ENCODE results near the gene ATP10B.

ATP10B gene

GRCh38 chr5:160627921-160628618, 223.9 kb downstream of the ATP10B start:
- no peak for DNase-seq

GRCh38 chr5:160626322-160626721, 225.7 kb downstream of the ATP10B start:
- no peak for DNase-seq

- no peak for DNase-seq
Measured at GRCh38 chr5:160621526-160621925, 230.5 kb downstream of the ATP10B start.

- no peak for DNase-seq
Measured at GRCh38 chr5:160620401-160620800, 231.6 kb downstream of the ATP10B start.

- DNase-seq: no peak
Measured at GRCh38 chr5:160619381-160619780, 232.6 kb downstream of the ATP10B start.

GRCh38 chr5:160618286-160618685, 233.7 kb downstream of the ATP10B start:
- DNase-seq: no peak

GRCh38 chr5:160616712-160617497, 235.1 kb downstream of the ATP10B start:
- no peak for DNase-seq

- no peak for DNase-seq
Measured at GRCh38 chr5:160614136-160614535, 237.9 kb downstream of the ATP10B start.

GRCh38 chr5:160605266-160605665, 246.7 kb downstream of the ATP10B start:
- no peak for DNase-seq

GRCh38 chr5:160604484-160604883, 247.5 kb downstream of the ATP10B start:
- DNase-seq: no peak

GRCh38 chr5:160602744-160603143, 249.3 kb downstream of the ATP10B start:
- no peak for DNase-seq

- DNase-seq: no peak
Measured at GRCh38 chr5:160601046-160601445, 251.0 kb downstream of the ATP10B start.

GRCh38 chr5:160573318-160573717, 278.7 kb downstream of the ATP10B start:
- DNase-seq: no peak

GRCh38 chr5:160567031-160567705, 284.8 kb downstream of the ATP10B start:
- no peak for DNase-seq

GRCh38 chr5:160565376-160565775, 286.6 kb downstream of the ATP10B start:
- DNase-seq: no peak

- no peak for DNase-seq
Measured at GRCh38 chr5:160556846-160557245, 295.2 kb downstream of the ATP10B start.

- DNase-seq: no peak
Measured at GRCh38 chr5:160555971-160556631, 295.9 kb downstream of the ATP10B start.

GRCh38 chr5:160555581-160555970, 296.4 kb downstream of the ATP10B start:
- no peak for DNase-seq

- no peak for DNase-seq
Measured at GRCh38 chr5:160550075-160550474, 301.9 kb downstream of the ATP10B start.

GRCh38 chr5:160548949-160549645, 302.9 kb downstream of the ATP10B start:
- no peak for DNase-seq

- DNase-seq: no peak
Measured at GRCh38 chr5:160547872-160548271, 304.1 kb downstream of the ATP10B start.

GRCh38 chr5:160547061-160547460, 304.9 kb downstream of the ATP10B start:
- DNase-seq: no peak

- peak; percentile 11 for DNase-seq
Measured at GRCh38 chr5:160545832-160546231, 306.2 kb downstream of the ATP10B start.

Measured in activated CD4-positive, alpha-beta T cell treated with anti-CD3 and anti-CD28 coated beads, Interleukin-2, Interleukin-6, amounts not matched to agents 100 ng/mL and 50 ng/mL, durations not matched to agents 16 hours and 8 hours (primary cell).